SU-DHL-6 (cell line): ENCODE results near the gene RGS7.

Experiments
- H2AFZ ChIP-seq: fragments of 200-600 bp; sonication (generic); 2 replicates; pipeline ENCODE4 v1.6.1; 2014; ENCODE audit warnings: low read depth, mild to moderate bottlenecking, moderate library complexity, mixed read lengths, antibody characterized with exemption, low read length; ENCODE audit not compliant: severe bottlenecking
- H3F3A ChIP-seq: fragments of 200-600 bp; shearing (Covaris generic); 2 replicates; pipeline ENCODE4 v1.6.0; 2016; ENCODE audit warnings: antibody characterized with exemption, mild to moderate bottlenecking; ENCODE audit not compliant: insufficient read depth
- H3K27ac ChIP-seq: fragments of 200-600 bp; sonication (generic); 2 replicates; pipeline ENCODE4 v1.5.1; 2016; ENCODE audit warnings: low read depth, mild to moderate bottlenecking, low read length, moderate library complexity, mixed read lengths
- H3K27me3 ChIP-seq: fragments of 200-600 bp; sonication (generic), shearing (Covaris generic); 2 replicates; pipeline ENCODE4 v1.6.0; 2014; ENCODE audit warnings: mild to moderate bottlenecking, low read length
- H3K36me3 ChIP-seq: fragments of 200-600 bp; sonication (generic); 2 replicates; pipeline ENCODE4 v1.6.1; 2014; ENCODE audit warnings: mild to moderate bottlenecking, low read length, mixed read lengths
- H3K4me2 ChIP-seq: fragments of 300-600, 200-600 bp; shearing (Covaris generic), sonication (generic); 2 replicates; pipeline ENCODE4 v1.6.0; 2014; ENCODE audit warnings: low read length, low read depth, mild to moderate bottlenecking; ENCODE audit not compliant: poor library complexity, severe bottlenecking
- H3K4me3 ChIP-seq: fragments of 200-600 bp; sonication (generic); 2 replicates; pipeline ENCODE4 v1.5.1; 2014; ENCODE audit warnings: antibody characterized with exemption, low read length, mild to moderate bottlenecking, mixed read lengths; ENCODE audit not compliant: insufficient read depth, poor library complexity, severe bottlenecking
- H3K79me2 ChIP-seq: fragments of 200-600 bp; sonication (generic); 2 replicates; pipeline ENCODE4 v1.6.1; 2014; ENCODE audit warnings: mild to moderate bottlenecking, low read length, moderate library complexity; ENCODE audit not compliant: insufficient read depth
- H3K9ac ChIP-seq: fragments of 200-600 bp; sonication (generic); 2 replicates; pipeline ENCODE4 v1.7.0; 2014; ENCODE audit warnings: mild to moderate bottlenecking, low read length
- H3K9me2 ChIP-seq: fragments of 200-600 bp; sonication (generic); replicated peaks from 2 replicates; pipeline ENCODE4 v1.6.1; 2014; ENCODE audit warnings: low read length; ENCODE audit not compliant: insufficient read depth
- H3K9me3 ChIP-seq: fragments of 200-600 bp; sonication (generic); 2 replicates; pipeline ENCODE4 v1.6.1; 2014; ENCODE audit warnings: low read length, mixed read lengths; ENCODE audit not compliant: insufficient read depth
- H4K20me1 ChIP-seq: fragments of 200-600 bp; sonication (generic); 2 replicates; pipeline ENCODE4 v1.6.1; 2014; ENCODE audit warnings: low read depth, mild to moderate bottlenecking, antibody characterized with exemption, low read length, moderate library complexity, mixed read lengths
- CTCF ChIP-seq: fragments of 200-600 bp; sonication (generic); IDR thresholded peaks from one replicate; pipeline ENCODE4 v1.5.1; 2017; ENCODE audit warnings: antibody characterized with exemption, mild to moderate bottlenecking, low read length, moderate library complexity; ENCODE audit not compliant: insufficient read depth, poor library complexity, severe bottlenecking
- EZH2phosphoT487 ChIP-seq: fragments of 200-600 bp; sonication (generic), shearing (Covaris generic); conservative IDR thresholded peaks from 2 replicates; pipeline ENCODE4 v1.6.1; 2018; ENCODE audit warnings: mild to moderate bottlenecking, antibody characterized with exemption, low read length, moderate library complexity, mixed read lengths

RGS7 gene

GRCh38 chr1:240734001-240734400 lies 623.0 kb downstream of the RGS7 start:
- no peaks in the 10 kb centered on the region for H3K27me3 ChIP-seq
- H4K20me1 ChIP-seq = no peaks in the 10 kb centered on the region
- H3K9me2 ChIP-seq = no peaks in the 10 kb centered on the region
- H3F3A ChIP-seq = no peaks in the 10 kb centered on the region
- H3K9me3 ChIP-seq = no peaks in the 10 kb centered on the region
- TF ChIP-seq CTCF (no peak), EZH2phosphoT487 (no peak)
- H3K79me2 ChIP-seq = no peaks in the 10 kb centered on the region
- H3K36me3 ChIP-seq = no peaks in the 10 kb centered on the region
- H2AFZ ChIP-seq = no peak overlapping the region
- H3K9ac ChIP-seq = no peak overlapping the region
- no peak overlapping the region for H3K27ac ChIP-seq
- no peak overlapping the region for H3K4me2 ChIP-seq
- H3K4me3 ChIP-seq = no peak overlapping the region

GRCh38 chr1:240732390-240732789 lies 624.6 kb downstream of the RGS7 start:
- no peak overlapping the region for H3K4me3 ChIP-seq
- no peaks in the 10 kb centered on the region for H4K20me1 ChIP-seq
- no peak overlapping the region for H3K4me2 ChIP-seq
- H3K79me2 ChIP-seq = no peaks in the 10 kb centered on the region
- no peaks in the 10 kb centered on the region for H3K36me3 ChIP-seq
- H3K27me3 ChIP-seq = no peaks in the 10 kb centered on the region; the same call in 1 of the 2 replicates
- H3F3A ChIP-seq = no peaks in the 10 kb centered on the region
- no peak overlapping the region for H3K9ac ChIP-seq
- H3K27ac ChIP-seq = no peak overlapping the region
- no peaks in the 10 kb centered on the region for H3K9me2 ChIP-seq
- H3K9me3 ChIP-seq = no peaks in the 10 kb centered on the region
- TF ChIP-seq CTCF (peak; percentile 36), EZH2phosphoT487 (no peak)
- no peak overlapping the region for H2AFZ ChIP-seq
